ENCODE data around the gene PTPRD. TPM values are rescaled to one million over a fixed set of nuclear protein-coding genes. Genes with fewer than 3 reads are reported as not detected.

Gene PTPRD
- total RNA-seq, 1 donor: 26.3 TPM

DNA sequence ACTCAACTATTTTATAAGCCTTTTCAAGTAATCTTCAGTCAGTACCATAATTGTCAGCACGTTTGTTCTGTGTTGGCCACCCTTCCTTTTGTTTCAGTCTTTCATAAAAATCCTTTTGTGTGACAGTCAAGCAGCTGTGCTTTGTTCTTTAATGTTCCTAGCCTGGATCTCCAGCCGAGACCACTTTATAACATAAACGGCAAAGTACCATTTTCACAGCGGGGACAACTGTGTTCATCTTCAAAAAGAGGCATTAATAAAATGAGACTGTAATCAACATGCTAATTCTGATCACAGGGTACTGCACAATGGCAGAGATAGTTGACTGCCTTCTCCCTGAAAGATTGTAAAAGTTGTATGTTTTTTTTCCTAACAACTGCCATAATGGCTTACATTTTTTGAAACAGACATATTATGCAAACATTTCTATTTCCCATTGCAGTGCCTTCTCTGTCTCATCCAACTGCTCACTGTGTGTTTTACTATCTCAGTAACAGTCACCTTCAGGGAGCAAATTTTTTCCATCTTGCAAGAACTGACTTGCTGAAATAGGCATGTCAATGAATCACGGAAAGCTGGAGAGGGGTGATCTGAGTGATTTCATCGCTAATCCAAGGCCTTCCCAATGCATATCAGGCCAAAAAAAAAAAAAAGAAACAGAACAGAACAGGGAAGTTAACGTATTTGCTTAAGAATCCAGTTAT is 1984.7 kb downstream of the PTPRD start:
- H3K4me3 ChIP-seq (ENCODE audit: low read depth, low read length): no peak overlapping the region
- DNase-seq (ENCODE audit: low read depth): no peak
- TF ChIP-seq, protein P1, sequence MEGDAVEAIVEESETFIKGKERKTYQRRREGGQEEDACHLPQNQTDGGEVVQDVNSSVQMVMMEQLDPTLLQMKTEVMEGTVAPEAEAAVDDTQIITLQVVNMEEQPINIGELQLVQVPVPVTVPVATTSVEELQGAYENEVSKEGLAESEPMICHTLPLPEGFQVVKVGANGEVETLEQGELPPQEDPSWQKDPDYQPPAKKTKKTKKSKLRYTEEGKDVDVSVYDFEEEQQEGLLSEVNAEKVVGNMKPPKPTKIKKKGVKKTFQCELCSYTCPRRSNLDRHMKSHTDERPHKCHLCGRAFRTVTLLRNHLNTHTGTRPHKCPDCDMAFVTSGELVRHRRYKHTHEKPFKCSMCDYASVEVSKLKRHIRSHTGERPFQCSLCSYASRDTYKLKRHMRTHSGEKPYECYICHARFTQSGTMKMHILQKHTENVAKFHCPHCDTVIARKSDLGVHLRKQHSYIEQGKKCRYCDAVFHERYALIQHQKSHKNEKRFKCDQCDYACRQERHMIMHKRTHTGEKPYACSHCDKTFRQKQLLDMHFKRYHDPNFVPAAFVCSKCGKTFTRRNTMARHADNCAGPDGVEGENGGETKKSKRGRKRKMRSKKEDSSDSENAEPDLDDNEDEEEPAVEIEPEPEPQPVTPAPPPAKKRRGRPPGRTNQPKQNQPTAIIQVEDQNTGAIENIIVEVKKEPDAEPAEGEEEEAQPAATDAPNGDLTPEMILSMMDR (IDR thresholded peaks at IDR 0.05; ENCODE audit: insufficient read depth, low read depth, low read length): no peak

DNA sequence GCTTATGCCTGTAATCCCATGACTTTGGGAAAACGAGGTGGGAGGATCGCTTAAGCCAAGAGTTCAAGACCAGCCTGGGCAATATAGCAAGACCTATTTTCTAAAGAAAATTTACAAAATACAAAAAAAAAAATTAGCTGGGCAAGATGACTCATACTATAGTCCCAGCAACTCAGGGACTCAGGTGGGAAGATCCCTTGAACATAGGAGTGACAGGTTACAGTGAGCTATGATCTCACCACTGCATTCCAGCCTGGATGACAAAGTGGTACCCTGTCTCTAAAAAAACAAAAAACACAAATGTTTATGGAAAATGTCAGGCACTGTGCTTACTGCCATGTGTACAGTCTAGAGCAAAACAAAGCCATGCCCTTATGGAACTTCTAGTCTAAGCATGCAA is 1989.9 kb downstream of the PTPRD start:
- TF ChIP-seq, protein P1 (IDR thresholded peaks at IDR 0.05; ENCODE audit: insufficient read depth, low read depth, low read length): no peak
- no peak for DNase-seq (ENCODE audit: low read depth)
- H3K4me3 ChIP-seq (ENCODE audit: low read depth, low read length): no peak overlapping the region

DNA sequence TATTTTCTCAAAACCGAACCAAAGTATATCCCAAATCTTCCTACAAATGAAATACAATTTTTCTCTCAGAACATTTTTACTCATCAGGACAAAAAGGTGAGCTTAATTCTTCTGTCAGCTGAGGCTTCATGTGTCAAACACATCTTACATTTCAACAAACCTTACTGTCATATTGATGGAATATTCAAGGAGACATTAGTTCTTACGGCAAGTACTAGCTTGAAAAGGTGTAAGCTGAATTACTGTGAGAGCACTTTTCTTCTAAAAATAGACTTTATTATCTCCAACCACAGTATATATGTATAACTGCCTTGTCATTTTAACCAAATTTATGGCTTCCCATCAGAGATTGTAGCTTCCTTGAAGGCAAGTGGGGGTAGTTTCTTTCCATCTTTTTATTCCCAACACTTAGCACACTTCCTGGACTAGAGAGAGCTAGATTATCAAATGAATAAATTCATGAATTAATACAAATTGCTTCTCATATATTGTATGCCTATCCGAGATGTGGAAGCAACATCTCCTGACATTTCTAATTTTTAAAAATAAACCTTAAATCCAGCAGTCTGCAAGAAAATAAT is 1990.5 kb downstream of the PTPRD start:
- no peak for DNase-seq (ENCODE audit: low read depth)
- H3K4me3 ChIP-seq (ENCODE audit: low read depth, low read length): no peak overlapping the region
- TF ChIP-seq, protein P1 (IDR thresholded peaks at IDR 0.05; ENCODE audit: insufficient read depth, low read depth, low read length): no peak

DNA sequence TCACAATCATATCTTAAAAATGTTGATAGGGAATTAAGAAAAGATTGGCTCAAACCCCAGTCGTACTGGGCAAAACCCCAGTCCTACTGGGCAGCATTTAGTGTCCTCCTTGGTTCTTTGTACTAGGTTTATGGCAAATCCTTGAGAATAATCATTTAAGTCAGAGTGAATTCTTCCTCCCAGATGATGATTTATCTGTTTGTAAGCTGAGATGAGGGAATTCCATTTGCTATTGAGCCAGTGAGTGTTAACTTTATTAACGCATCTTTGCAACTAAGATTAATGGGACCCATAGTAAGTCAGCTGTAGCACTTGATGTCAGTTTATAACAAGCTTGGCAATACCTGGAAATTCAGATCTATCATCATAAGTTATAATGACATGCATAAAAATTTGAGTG is 1991.4 kb downstream of the PTPRD start:
- no peak for DNase-seq (ENCODE audit: low read depth)
- TF ChIP-seq, protein P1 (IDR thresholded peaks at IDR 0.05; ENCODE audit: insufficient read depth, low read depth, low read length): no peak

DNA sequence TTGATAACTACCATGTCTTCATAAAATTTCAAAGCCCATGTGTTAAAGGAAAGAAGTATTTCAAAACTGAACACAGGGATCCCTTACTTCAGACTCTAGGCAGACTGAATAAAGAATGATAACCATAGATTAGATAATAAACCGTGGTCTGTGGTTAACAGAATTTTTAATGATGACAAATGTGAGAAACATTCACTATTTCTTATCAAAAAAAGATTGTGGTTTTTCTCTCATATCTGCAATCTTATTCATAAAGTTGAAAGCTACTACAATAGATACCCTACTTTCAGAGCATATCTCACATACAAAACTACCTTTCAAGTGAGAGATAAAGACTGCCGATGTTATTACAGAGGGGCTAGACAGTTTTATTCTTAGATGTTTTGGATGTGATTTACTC is 1996.4 kb downstream of the PTPRD start:
- TF ChIP-seq, protein P1 (IDR thresholded peaks at IDR 0.05; ENCODE audit: insufficient read depth, low read depth, low read length): no peak
- no peak for DNase-seq (ENCODE audit: low read depth)

More for the DNA sequence above, 1991.4 kb downstream of the PTPRD start:
- H3K4me3 ChIP-seq (ENCODE audit: low read depth, low read length): no peak overlapping the region

DNA sequence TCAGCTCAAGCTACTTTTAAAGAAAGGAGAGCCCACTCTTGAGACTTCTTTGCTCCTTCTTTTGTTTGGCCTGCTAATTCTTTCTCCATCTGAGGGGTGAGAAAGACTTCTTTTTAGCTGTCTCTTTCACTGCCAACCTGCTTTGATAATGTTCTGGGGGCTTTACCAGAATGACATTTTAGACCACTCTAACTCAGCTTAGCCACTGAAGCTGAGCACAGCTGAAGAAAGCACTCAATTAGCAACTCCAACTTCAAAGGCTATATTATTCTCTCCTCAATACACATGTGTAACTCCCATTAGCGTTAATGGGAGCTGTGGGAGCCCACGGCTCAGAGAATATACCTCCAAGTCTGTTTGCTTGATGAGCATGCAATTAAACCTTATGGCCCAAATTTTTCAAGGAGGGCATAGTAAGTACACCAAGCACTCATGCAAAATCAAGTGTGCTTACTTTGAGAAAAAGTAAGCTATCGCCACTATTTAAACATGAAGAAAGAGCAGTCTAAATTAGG is 1997.8 kb downstream of the PTPRD start:
- DNase-seq (ENCODE audit: low read depth): no peak
- TF ChIP-seq, protein P1 (IDR thresholded peaks at IDR 0.05; ENCODE audit: insufficient read depth, low read depth, low read length): no peak
- H3K4me3 ChIP-seq (ENCODE audit: low read depth, low read length): no peak overlapping the region

More for the DNA sequence above, 1996.4 kb downstream of the PTPRD start:
- no peak overlapping the region for H3K4me3 ChIP-seq (ENCODE audit: low read depth, low read length)

Measured in fibroblast of villous mesenchyme (primary cell).